Progenitor cell of endocrine pancreas (in vitro differentiated cells): ENCODE data around the gene SFRP5. TPM values are rescaled to one million over a fixed set of nuclear protein-coding genes. Genes with fewer than 3 reads are reported as not detected.
A peak's percentile ranks its signal among the peaks of the same experiment; 100 is the strongest.

Experiments used
- DNase-seq: peaks from one replicate; pipeline ENCODE4 v3.0.0; 2021; ENCODE audit warnings: low spot score; ENCODE audit not compliant: unreplicated experiment
- H3K27ac Mint-ChIP-seq: 2 replicates; pipeline ENCODE4 v1.8.0; 2021; ENCODE audit warnings: mild to moderate bottlenecking, moderate library complexity, mixed read lengths
- H3K27me3 Mint-ChIP-seq: 2 replicates; pipeline ENCODE4 v1.8.0; 2021; ENCODE audit warnings: mixed read lengths
- H3K36me3 Mint-ChIP-seq: 2 replicates; pipeline ENCODE4 v1.8.0; 2022; ENCODE audit warnings: mixed read lengths; ENCODE audit not compliant: insufficient read depth
- H3K4me1 Mint-ChIP-seq: 2 replicates; pipeline ENCODE4 v1.8.0; 2021; ENCODE audit warnings: low read depth, mixed read lengths
- H3K4me3 Mint-ChIP-seq: 2 replicates; pipeline ENCODE4 v1.8.0; 2021; ENCODE audit warnings: low read depth, mild to moderate bottlenecking, moderate library complexity, mixed read lengths
- H3K9me3 Mint-ChIP-seq: 2 replicates; pipeline ENCODE4 v1.8.0; 2021; ENCODE audit warnings: low read depth, mixed read lengths
- total RNA-seq: library from RNA; stranded (reverse); gene quantifications from 2 replicates; pipeline ENCODE4 v1.2.1, GENCODE V29; 2021
- TF ChIP-seq, protein P1 (sequence below): fragments of 200-600 bp; sonication (generic); IDR thresholded peaks from one replicate; pipeline ENCODE4 v1.5.0; 2021; ENCODE audit warnings: antibody characterized with exemption, mild to moderate bottlenecking; ENCODE audit not compliant: unreplicated experiment

SFRP5 gene
- total RNA-seq, 1 donor from 2014 or later: 81.0 TPM

DNA sequence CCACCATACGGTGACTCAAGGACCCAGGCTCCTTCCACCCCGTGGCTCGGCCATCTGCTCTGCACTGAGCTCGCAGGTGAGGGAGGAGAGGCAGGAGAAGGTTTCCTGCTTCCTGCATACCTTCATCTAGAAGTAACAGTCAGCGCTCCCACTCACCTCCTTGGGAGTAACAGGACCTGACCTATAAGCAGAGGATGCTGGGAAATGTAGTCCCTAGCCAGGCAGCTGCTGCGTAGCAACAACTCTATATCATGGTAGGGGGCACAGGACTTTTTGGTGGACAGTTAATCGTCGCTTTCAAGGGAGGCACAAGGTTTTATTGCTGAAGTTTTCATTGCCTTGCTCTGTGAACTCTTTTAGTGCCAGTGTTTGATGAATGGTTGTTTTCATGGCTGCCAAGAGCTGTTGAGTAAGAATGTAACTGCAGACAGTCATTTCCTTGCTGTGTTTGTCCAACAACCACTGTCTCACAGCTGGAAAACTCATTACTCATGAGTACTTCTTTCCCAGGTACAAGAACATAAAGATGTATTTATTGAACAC lies 45.1 kb downstream of the SFRP5 start:
- H3K27me3 Mint-ChIP-seq: no peaks in the 10 kb centered on the region
- H3K4me1 Mint-ChIP-seq: peaks cover 3% of the 10 kb centered on the region
- H3K9me3 Mint-ChIP-seq: no peaks in the 10 kb centered on the region
- H3K4me3 Mint-ChIP-seq: peak overlapping the region; percentile 42
- DNase-seq: no peak
- peaks cover 1% of the 10 kb centered on the region for H3K36me3 Mint-ChIP-seq
- no peak overlapping the region for H3K27ac Mint-ChIP-seq
- TF ChIP-seq, protein P1, sequence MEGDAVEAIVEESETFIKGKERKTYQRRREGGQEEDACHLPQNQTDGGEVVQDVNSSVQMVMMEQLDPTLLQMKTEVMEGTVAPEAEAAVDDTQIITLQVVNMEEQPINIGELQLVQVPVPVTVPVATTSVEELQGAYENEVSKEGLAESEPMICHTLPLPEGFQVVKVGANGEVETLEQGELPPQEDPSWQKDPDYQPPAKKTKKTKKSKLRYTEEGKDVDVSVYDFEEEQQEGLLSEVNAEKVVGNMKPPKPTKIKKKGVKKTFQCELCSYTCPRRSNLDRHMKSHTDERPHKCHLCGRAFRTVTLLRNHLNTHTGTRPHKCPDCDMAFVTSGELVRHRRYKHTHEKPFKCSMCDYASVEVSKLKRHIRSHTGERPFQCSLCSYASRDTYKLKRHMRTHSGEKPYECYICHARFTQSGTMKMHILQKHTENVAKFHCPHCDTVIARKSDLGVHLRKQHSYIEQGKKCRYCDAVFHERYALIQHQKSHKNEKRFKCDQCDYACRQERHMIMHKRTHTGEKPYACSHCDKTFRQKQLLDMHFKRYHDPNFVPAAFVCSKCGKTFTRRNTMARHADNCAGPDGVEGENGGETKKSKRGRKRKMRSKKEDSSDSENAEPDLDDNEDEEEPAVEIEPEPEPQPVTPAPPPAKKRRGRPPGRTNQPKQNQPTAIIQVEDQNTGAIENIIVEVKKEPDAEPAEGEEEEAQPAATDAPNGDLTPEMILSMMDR: no peak

DNA sequence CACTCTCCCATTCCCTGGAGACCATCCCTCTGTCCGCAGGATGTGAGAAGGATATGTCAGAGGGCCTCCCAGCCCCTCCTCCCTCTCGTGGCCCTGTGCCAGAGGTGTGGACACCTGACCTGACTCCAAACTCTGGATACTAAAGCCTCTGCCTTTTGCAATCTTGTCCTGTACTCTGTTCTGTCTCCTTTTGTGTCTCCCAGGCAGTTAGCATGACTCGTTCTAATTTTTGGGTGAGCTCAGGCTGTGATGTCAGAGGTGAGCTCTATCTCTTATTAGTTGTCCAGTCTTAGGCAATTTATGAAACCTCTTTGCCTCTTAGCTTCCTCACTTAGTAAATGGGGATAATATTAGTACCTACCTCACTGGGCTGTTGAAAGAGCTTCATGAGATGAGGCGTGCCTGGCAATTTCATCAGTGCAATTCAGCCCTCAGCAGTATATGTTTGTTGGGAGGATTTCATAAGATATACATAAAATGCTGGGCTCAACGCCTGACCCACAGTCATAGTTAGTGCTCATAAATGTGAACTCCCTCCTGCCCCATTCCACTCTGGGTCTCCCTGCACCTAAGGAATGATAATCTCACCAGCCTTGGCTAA lies 47.4 kb downstream of the SFRP5 start:
- no peaks in the 10 kb centered on the region for H3K9me3 Mint-ChIP-seq
- no peaks in the 10 kb centered on the region for H3K27me3 Mint-ChIP-seq
- H3K36me3 Mint-ChIP-seq: peaks cover 2% of the 10 kb centered on the region
- peaks cover 3% of the 10 kb centered on the region for H3K4me1 Mint-ChIP-seq
- TF ChIP-seq, protein P1: no peak
- no peak overlapping the region for H3K27ac Mint-ChIP-seq
- no peak overlapping the region for H3K4me3 Mint-ChIP-seq
- DNase-seq: no peak

DNA sequence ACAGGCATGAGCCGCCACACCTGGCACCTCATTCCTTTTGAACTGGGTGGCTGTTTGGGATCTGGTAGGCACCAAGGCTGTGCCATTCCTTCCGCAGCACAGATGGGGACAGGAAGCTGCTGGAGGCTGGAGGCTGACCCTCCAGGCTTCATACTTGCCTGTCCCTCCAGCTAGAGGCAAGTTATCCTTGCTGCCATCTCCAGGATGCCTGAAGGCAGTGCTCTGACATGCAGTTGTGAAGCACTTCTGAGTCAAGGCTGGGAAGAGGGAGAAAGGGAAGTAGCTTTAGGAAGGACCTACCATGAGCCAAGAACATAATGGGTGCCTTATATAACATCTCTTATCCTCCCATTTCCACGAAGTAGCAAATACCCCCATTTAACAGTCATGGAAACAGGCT lies 48.8 kb downstream of the SFRP5 start:
- H3K4me3 Mint-ChIP-seq: no peak overlapping the region
- H3K4me1 Mint-ChIP-seq: peaks cover 3% of the 10 kb centered on the region
- TF ChIP-seq, protein P1: no peak
- no peak for DNase-seq
- no peaks in the 10 kb centered on the region for H3K27me3 Mint-ChIP-seq
- no peak overlapping the region for H3K27ac Mint-ChIP-seq
- no peaks in the 10 kb centered on the region for H3K9me3 Mint-ChIP-seq
- H3K36me3 Mint-ChIP-seq: peaks cover 2% of the 10 kb centered on the region

DNA sequence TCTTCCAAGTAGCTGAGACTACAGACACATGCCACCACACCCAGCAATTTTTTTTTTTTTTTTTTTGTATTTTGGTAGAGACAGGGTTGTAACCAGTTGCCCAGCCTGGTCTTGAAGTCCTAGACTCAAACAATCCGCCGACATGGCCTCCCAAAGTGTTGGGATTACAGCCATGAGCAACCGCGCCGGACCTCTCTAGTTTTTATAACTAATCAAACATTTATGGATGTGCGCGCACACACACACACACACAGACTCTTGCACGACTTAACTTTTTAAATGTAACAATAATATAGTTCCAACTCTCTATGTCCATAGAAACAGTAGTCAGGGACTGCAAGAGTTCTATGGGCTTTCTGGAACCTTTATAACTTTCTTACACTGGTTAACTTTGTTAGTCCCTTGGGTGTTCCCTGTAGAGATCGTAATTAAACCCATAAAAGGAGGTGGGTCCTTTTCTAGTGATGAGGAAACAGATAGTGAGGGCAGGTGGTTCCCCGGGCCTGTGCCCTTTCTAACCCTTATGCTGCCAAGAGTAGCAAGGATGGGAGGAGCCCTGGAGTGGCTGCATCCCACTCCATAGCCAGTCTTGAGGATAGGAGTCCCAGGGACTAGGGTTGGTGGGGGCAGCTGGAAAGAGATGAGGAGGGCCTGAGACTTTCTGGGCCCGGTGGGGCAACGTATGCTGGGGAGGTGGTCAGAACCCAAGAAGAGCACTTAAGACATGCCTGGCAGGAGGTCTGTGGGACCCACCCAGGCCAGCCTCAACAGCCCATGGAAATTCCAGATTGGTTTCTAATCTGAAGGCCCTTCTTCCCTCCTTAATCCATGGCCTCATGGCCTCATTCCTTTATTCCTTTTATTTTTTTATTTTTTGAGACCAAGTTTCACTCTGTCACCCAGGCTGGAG lies 49.7 kb downstream of the SFRP5 start:
- Mint-ChIP-seq H3K36me3 (peaks cover 2% of the 10 kb centered on the region), H3K4me1 (peaks cover 4% of the 10 kb centered on the region), H3K27ac (no peak overlapping the region), H3K27me3 (no peaks in the 10 kb centered on the region), H3K9me3 (no peaks in the 10 kb centered on the region), H3K4me3 (no peak overlapping the region)
- TF ChIP-seq, protein P1: no peak
- DNase-seq: no peak

DNA sequence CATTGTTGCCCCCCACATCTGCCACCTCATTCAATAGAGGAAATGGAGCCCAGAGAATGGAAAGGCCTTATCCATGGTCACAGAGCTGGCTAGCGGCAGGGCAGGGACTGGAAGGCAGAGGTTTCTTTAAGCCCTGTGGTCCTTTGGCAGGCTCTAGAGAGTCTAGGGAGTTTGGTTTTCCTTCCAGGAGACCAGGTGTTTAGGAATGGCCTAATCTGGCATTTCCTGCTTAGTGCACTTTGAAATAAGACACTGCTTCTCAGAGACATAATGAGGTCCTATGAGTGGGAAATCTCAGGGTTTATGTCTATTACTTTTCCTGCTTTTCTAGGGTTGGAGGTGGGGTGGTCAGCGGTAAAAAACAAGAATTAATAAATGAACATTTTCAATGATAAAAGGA lies 52.2 kb downstream of the SFRP5 start:
- no peak for DNase-seq
- H3K27ac Mint-ChIP-seq: no peak overlapping the region

More for the DNA sequence above, 52.2 kb downstream of the SFRP5 start:
- TF ChIP-seq, protein P1: no peak
- H3K4me1 Mint-ChIP-seq: peaks cover 6% of the 10 kb centered on the region
- H3K36me3 Mint-ChIP-seq: peaks cover 2% of the 10 kb centered on the region
- no peaks in the 10 kb centered on the region for H3K9me3 Mint-ChIP-seq
- peaks cover 18% of the 10 kb centered on the region for H3K27me3 Mint-ChIP-seq
- H3K4me3 Mint-ChIP-seq: no peak overlapping the region
